ENCODE results near the gene TRPM8.

The TRPM8 gene

GRCh38 chr2:234003972-234004617 is 86.9 kb downstream of the TRPM8 start:
- H3K4me3 ChIP-seq (ENCODE audit: low read depth, low read length), result no peak overlapping the region
- no peak for TF ChIP-seq CTCF (IDR thresholded peaks at IDR 0.05; ENCODE audit: control insufficient read depth, extremely low read depth, insufficient read depth)
- DNase-seq (ENCODE audit: low read depth), result no peak

- no peak for TF ChIP-seq CTCF (IDR thresholded peaks at IDR 0.05; ENCODE audit: control insufficient read depth, extremely low read depth, insufficient read depth)
- no peak overlapping the region for H3K4me3 ChIP-seq (ENCODE audit: low read depth, low read length)
- DNase-seq (ENCODE audit: low read depth), result no peak
Observed at GRCh38 chr2:234005126-234005525, 88.0 kb downstream of the TRPM8 start.

- no peak for TF ChIP-seq CTCF (IDR thresholded peaks at IDR 0.05; ENCODE audit: control insufficient read depth, extremely low read depth, insufficient read depth)
- no peak overlapping the region for H3K4me3 ChIP-seq (ENCODE audit: low read depth, low read length)
- DNase-seq (ENCODE audit: low read depth), result no peak
Observed at GRCh38 chr2:234006501-234006900, 89.3 kb downstream of the TRPM8 start.

- H3K4me3 ChIP-seq (ENCODE audit: low read depth, low read length), result no peak overlapping the region
- no peak for DNase-seq (ENCODE audit: low read depth)
- no peak for TF ChIP-seq CTCF (IDR thresholded peaks at IDR 0.05; ENCODE audit: control insufficient read depth, extremely low read depth, insufficient read depth)
Observed at GRCh38 chr2:234014427-234014826, 97.3 kb downstream of the TRPM8 start.

- no peak for TF ChIP-seq CTCF (IDR thresholded peaks at IDR 0.05; ENCODE audit: control insufficient read depth, extremely low read depth, insufficient read depth)
- no peak for DNase-seq (ENCODE audit: low read depth)
- H3K4me3 ChIP-seq (ENCODE audit: low read depth, low read length), result no peak overlapping the region
Observed at GRCh38 chr2:234015861-234016260, 98.7 kb downstream of the TRPM8 start.

GRCh38 chr2:234019896-234020295 is 102.7 kb downstream of the TRPM8 start:
- no peak for DNase-seq (ENCODE audit: low read depth)
- no peak for TF ChIP-seq CTCF (IDR thresholded peaks at IDR 0.05; ENCODE audit: control insufficient read depth, extremely low read depth, insufficient read depth)
- no peak overlapping the region for H3K4me3 ChIP-seq (ENCODE audit: low read depth, low read length)

GRCh38 chr2:234020332-234020731 is 103.2 kb downstream of the TRPM8 start:
- no peak overlapping the region for H3K4me3 ChIP-seq (ENCODE audit: low read depth, low read length)
- DNase-seq (ENCODE audit: low read depth), result peak; percentile 93
- TF ChIP-seq CTCF (IDR thresholded peaks at IDR 0.05; ENCODE audit: control insufficient read depth, extremely low read depth, insufficient read depth), result no peak

All from LNCaP clone FGC (cell line).